Mucosa of rectum (tissue), 2 donors: ENCODE measurements around the gene MYO1D.

ENCODE experiments used
- H3K27ac ChIP-seq, 2 donors: one replicate each; pipeline ENCODE4 v1.7.0; 2013; ENCODE audit warnings: inconsistent platforms in 2 of 2, low read depth in 2 of 2, low read length in 2 of 2
- H3K27me3 ChIP-seq, 2 donors: one replicate each; pipeline ENCODE4 v1.7.0; 2013; ENCODE audit warnings: low read length in 2 of 2; ENCODE audit not compliant: control insufficient read depth in 2 of 2, insufficient read depth in 2 of 2
- H3K36me3 ChIP-seq, 2 donors: one replicate each; pipeline ENCODE4 v1.7.0; 2013; ENCODE audit warnings: low read length in 2 of 2; ENCODE audit not compliant: control insufficient read depth in 2 of 2, insufficient read depth in 2 of 2
- H3K4me1 ChIP-seq, 2 donors: one replicate each; pipeline ENCODE4 v1.7.0; 2013; ENCODE audit warnings: low read length in 2 of 2, mild to moderate bottlenecking in 1 of 2; ENCODE audit not compliant: control insufficient read depth in 2 of 2, insufficient read depth in 2 of 2
- H3K4me3 ChIP-seq, 2 donors: one replicate each; pipeline ENCODE4 v1.7.0; 2013; ENCODE audit warnings: low read length in 2 of 2
- H3K9ac ChIP-seq, 2 donors: one replicate each; pipeline ENCODE4 v1.7.0; 2013; ENCODE audit warnings: low read length in 2 of 2, low read depth in 1 of 2, mild to moderate bottlenecking in 1 of 2
- H3K9me3 ChIP-seq, 2 donors: one replicate each; pipeline ENCODE4 v1.7.0; 2013; ENCODE audit warnings: low read length in 2 of 2; ENCODE audit not compliant: control insufficient read depth in 2 of 2
- donor health status: healthy.
- donor health status: Normal muscosa, but diverticular disease.

The MYO1D gene

GRCh38 chr17:32689348-32689747, 187.6 kb downstream of the MYO1D start:
- Histone ChIP-seq H3K27me3 (no peaks in the 10 kb centered on the region), H3K36me3 (peaks cover 4 to 6% of the 10 kb centered on the region in 2 donors), H3K4me3 (no peak overlapping the region), H3K27ac (no peak overlapping the region), H3K4me1 (no peaks in the 10 kb centered on the region), H3K9me3 (no peaks in the 10 kb centered on the region), H3K9ac (no peak overlapping the region)

DNA sequence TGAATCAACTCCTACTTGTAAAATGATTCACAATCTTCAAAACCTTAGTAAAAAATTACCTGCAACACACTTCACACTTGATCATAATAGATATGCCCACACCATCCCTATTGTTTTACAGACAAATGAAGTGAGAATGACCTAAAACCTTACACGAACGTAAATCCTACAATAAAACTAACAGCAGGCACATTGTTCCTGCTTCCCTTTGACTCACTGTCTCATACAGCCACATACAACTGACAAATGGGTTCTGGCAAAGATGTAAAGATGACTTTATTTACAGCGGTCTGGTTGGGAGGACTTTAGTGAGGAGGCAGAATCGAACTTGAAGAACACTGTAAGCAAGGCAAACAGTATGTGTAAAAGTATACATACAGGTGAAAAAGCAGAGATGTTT, 188.7 kb downstream of the MYO1D start:
- Histone ChIP-seq H3K27me3 (no peaks in the 10 kb centered on the region), H3K9ac (no peak overlapping the region), H3K4me1 (no peaks in the 10 kb centered on the region), H3K27ac (no peak overlapping the region), H3K36me3 (peaks cover 4 to 6% of the 10 kb centered on the region in 2 donors), H3K4me3 (no peak overlapping the region), H3K9me3 (no peaks in the 10 kb centered on the region)

GRCh38 chr17:32684087-32684958, 192.6 kb downstream of the MYO1D start:
- Histone ChIP-seq H3K4me3 (peak overlapping the region; percentile 20 to 22), H3K4me1 (no peaks in the 10 kb centered on the region), H3K27me3 (no peaks in the 10 kb centered on the region), H3K36me3 (peaks cover 4 to 6% of the 10 kb centered on the region in 2 donors), H3K9me3 (no peaks in the 10 kb centered on the region), H3K27ac (peak overlapping the region; percentile 42 to 52), H3K9ac (no peak overlapping the region)

GRCh38 chr17:32673964-32674363, 203.0 kb downstream of the MYO1D start:
- Histone ChIP-seq H3K27me3 (no peaks in the 10 kb centered on the region), H3K9me3 (no peaks in the 10 kb centered on the region), H3K4me1 (no peaks in the 10 kb centered on the region), H3K4me3 (no peak overlapping the region), H3K27ac (no peak overlapping the region), H3K9ac (no peak overlapping the region), H3K36me3 (peaks cover 3 to 5% of the 10 kb centered on the region in 2 donors)

- H3K9me3 ChIP-seq = no peaks in the 10 kb centered on the region
- H3K27me3 ChIP-seq = no peaks in the 10 kb centered on the region
- no peaks in the 10 kb centered on the region for H3K4me1 ChIP-seq
- H3K36me3 ChIP-seq = peaks cover 3 to 5% of the 10 kb centered on the region in 2 donors
- no peak overlapping the region for H3K4me3 ChIP-seq
- H3K27ac ChIP-seq = no peak overlapping the region
- no peak overlapping the region for H3K9ac ChIP-seq
Measured at GRCh38 chr17:32672711-32673110, 204.2 kb downstream of the MYO1D start.

DNA sequence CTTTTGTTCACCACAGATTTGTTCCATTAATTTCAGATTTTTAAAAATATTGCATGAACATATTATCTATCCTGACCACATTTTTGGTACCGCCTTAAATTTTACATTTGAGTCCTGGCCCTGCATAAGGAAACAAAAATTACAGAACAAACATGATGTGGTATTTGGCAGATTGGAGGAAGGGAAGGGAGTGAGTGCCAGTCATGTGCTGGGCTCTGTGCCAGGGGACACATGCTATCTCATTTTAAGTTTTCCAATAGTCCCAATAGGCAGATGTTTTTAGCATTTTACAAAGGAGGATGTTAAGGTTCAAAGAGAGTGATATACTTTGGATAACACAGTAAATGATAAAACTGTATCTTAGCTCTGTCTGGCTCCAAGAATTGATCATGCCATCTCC, 205.0 kb downstream of the MYO1D start:
- H3K9ac ChIP-seq = no peak overlapping the region
- peaks cover 3 to 5% of the 10 kb centered on the region in 2 donors for H3K36me3 ChIP-seq
- no peak overlapping the region for H3K4me3 ChIP-seq
- no peaks in the 10 kb centered on the region for H3K27me3 ChIP-seq
- no peaks in the 10 kb centered on the region for H3K4me1 ChIP-seq
- H3K27ac ChIP-seq = no peak overlapping the region
- no peaks in the 10 kb centered on the region for H3K9me3 ChIP-seq

DNA sequence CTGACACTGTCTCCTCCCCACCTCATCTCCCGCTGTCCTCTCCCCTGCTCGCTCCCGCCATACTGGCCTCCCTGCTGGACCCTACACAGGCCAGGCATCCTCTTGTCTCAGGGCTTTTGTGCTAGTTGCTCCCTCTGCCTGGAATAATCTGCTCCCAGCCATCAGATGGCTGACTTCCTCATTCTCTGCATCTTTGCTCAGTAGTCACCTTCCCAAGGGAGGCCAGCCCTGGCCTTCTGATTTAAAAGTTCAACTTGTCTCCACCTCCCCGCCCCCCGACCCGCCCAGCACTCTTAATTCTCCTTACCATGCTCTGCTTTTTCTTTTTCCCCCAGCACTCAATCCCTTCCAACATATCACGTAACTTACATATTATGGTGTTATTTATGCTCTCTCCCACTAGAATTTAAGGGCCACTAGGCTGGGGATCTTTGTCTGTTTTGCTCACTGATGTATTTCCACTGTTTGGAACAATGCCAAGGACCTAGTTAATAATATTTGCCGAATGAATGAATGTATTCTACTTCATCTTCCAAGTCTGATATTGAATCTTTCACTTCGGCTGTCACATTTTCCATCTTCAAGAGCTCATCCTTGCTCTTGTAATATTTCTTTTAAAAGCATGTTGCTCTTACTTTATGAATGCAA, 211.9 kb downstream of the MYO1D start:
- Histone ChIP-seq H3K9ac (no peak overlapping the region), H3K9me3 (no peaks in the 10 kb centered on the region), H3K36me3 (peaks cover 0 to 3% of the 10 kb centered on the region in 2 donors), H3K27me3 (no peaks in the 10 kb centered on the region), H3K27ac (no peak overlapping the region), H3K4me3 (no peak overlapping the region), H3K4me1 (no peaks in the 10 kb centered on the region)

DNA sequence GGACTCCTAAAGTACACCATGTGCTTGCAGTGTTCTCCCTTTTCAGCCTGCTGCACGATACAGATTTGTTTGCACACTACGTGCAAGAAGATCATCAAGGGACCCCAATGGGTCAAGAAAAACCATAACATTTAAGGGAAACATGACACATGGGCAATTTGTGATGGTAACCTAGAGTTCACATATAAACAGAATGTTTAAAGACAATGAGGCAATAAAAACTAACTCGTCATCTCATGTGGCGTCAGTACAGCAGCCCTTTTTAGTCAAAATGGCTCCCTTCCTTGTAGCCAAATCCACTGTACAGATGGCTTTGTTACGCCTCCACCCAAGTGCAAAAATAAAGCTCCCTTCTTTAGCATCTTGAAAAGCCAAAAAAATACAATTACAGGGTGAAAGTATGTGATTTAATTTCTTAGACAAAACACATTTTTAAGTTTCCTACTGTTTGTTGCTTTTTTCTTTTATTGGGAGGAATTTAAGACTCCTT, 216.4 kb downstream of the MYO1D start:
- Histone ChIP-seq H3K27ac (no peak overlapping the region), H3K9ac (no peak overlapping the region), H3K4me1 (no peaks in the 10 kb centered on the region), H3K9me3 (no peaks in the 10 kb centered on the region), H3K4me3 (no peak overlapping the region), H3K27me3 (no peaks in the 10 kb centered on the region), H3K36me3 (peaks cover 29 to 31% of the 10 kb centered on the region in 2 donors)

DNA sequence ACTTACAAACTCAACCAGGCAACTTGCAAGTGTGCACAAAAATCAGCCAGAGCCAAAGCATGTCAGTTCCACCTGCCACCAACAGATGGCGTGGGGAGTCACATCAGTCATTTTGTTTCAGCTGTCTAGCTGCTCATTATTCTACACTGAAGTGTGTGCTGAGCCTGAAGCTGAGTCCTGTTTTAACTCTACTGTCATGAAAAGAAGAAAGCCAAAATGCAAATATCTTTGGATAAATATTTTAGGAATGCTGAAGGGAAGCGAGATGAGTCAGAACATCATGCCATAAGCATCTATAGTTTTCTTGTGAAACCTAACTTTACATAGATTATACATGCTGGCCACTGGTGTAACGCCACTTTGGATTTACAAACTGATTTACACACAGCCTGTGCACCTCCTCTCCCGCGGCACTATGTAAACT, 217.5 kb downstream of the MYO1D start:
- H3K4me3 ChIP-seq = no peak overlapping the region
- H3K36me3 ChIP-seq = peaks cover 36 to 38% of the 10 kb centered on the region in 2 donors
- H3K27ac ChIP-seq = no peak overlapping the region
- no peaks in the 10 kb centered on the region for H3K27me3 ChIP-seq
- H3K9me3 ChIP-seq = no peaks in the 10 kb centered on the region
- H3K9ac ChIP-seq = no peak overlapping the region
- no peaks in the 10 kb centered on the region for H3K4me1 ChIP-seq
